Mesendoderm (in vitro differentiated cells): ENCODE data around the gene MYO15B.

ENCODE experiments used
- DNase-seq: peaks from one replicate; pipeline ENCODE4 v3.0.0; 2013
- H2AK5ac ChIP-seq: 2 replicates; pipeline ENCODE4 v1.6.1; 2013; ENCODE audit warnings: low read length, inconsistent platforms
- H2BK120ac ChIP-seq: 2 replicates; pipeline ENCODE4 v1.6.1; 2013; ENCODE audit warnings: low read depth, mild to moderate bottlenecking, low read length, moderate library complexity, mixed read lengths
- H2BK15ac ChIP-seq: replicated peaks from 2 replicates; pipeline ENCODE4 v1.6.1; 2013; ENCODE audit warnings: low read depth, mild to moderate bottlenecking, moderate library complexity
- H2BK5ac ChIP-seq: 2 replicates; pipeline ENCODE4 v1.6.1; 2013; ENCODE audit warnings: low read length, inconsistent platforms
- H3K18ac ChIP-seq: 2 replicates; pipeline ENCODE4 v1.6.1; 2013; ENCODE audit warnings: mild to moderate bottlenecking, low read length, mixed read lengths
- H3K23ac ChIP-seq: one replicate; pipeline ENCODE4 v1.6.1; 2013; ENCODE audit warnings: low read length
- H3K27ac ChIP-seq: 2 replicates; pipeline ENCODE4 v1.5.1; 2013; ENCODE audit warnings: low read depth, mild to moderate bottlenecking, inconsistent platforms, low read length, moderate library complexity
- H3K27me3 ChIP-seq: 2 replicates; pipeline ENCODE4 v1.6.1; 2013; ENCODE audit warnings: low read length, control low read depth, mild to moderate bottlenecking, inconsistent platforms; ENCODE audit not compliant: insufficient read depth, poor library complexity
- H3K36me3 ChIP-seq: 2 replicates; pipeline ENCODE4 v1.6.1; 2013; ENCODE audit warnings: low read length, inconsistent platforms; ENCODE audit not compliant: control insufficient read depth, insufficient read depth
- H3K4ac ChIP-seq: one replicate; pipeline ENCODE4 v1.6.1; 2013; ENCODE audit warnings: low read depth, mild to moderate bottlenecking, low read length, moderate library complexity
- H3K4me1 ChIP-seq: 2 replicates; pipeline ENCODE4 v1.6.1; 2013; ENCODE audit warnings: low read depth, low read length, inconsistent platforms; ENCODE audit not compliant: control insufficient read depth
- H3K4me2 ChIP-seq: 2 replicates; pipeline ENCODE4 v1.6.1; 2013; ENCODE audit warnings: low read length
- H3K4me3 ChIP-seq: 2 replicates; pipeline ENCODE4 v1.5.1; 2013; ENCODE audit warnings: mild to moderate bottlenecking, low read length
- H3K56ac ChIP-seq: one replicate; pipeline ENCODE4 v1.6.1; 2013; ENCODE audit warnings: low read length
- H3K79me1 ChIP-seq: 2 replicates; pipeline ENCODE4 v1.6.1; 2013; ENCODE audit warnings: low read length, inconsistent platforms
- H3K79me2 ChIP-seq: 2 replicates; pipeline ENCODE4 v1.6.1; 2013; ENCODE audit warnings: mild to moderate bottlenecking, low read length; ENCODE audit not compliant: control insufficient read depth, insufficient read depth
- H3K9ac ChIP-seq: 2 replicates; pipeline ENCODE4 v1.6.1; 2013; ENCODE audit warnings: low read length, inconsistent platforms
- H4K5ac ChIP-seq: one replicate; pipeline ENCODE4 v1.6.1; 2013; ENCODE audit warnings: low read length
- H4K8ac ChIP-seq: one replicate; pipeline ENCODE4 v1.6.1; 2013; ENCODE audit warnings: low read depth, mild to moderate bottlenecking, control low read depth, low read length, moderate library complexity
- WGBS: extraction: QIAGEN DNeasy Blood & Tissue Kit; methylation state at CpG from one replicate; pipeline ENCODE4 v1.1.7; 2013; ENCODE audit warnings: low lambda C conversion rate, missing lambda C conversion rate; ENCODE audit not compliant: insufficient coverage; ENCODE audit errors: extremely low coverage; 5-methylcytosine and 5-hydroxymethylcytosine counted together

MYO15B gene

DNA sequence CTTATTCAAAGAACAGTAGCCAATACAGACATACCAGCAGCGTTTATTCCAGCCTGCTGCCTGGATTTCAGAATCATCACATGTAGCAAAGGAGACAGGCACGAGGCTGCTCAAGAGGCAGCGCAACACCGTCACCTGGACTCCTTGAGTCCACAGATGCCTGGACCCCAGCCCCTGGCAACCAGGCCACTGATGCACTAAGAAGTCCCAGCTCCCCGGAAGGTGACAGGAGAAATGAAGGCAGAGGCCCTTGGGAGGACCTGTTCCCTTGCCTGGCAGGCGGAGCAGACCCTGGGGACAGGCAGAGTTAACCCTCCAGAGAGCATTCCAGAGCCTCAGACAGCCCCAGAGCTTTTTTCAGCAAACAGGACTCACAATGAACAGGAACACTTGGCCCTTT, 62.1 kb downstream of the MYO15B start:
- Histone ChIP-seq H3K23ac (no peak overlapping the region), H3K4me1 (no peaks in the 10 kb centered on the region), H3K4ac (no peak overlapping the region), H3K27ac (no peak overlapping the region), H2BK5ac (no peak overlapping the region), H3K79me1 (no peaks in the 10 kb centered on the region), H3K79me2 (no peaks in the 10 kb centered on the region), H3K4me3 (no peak overlapping the region), H4K8ac (no peak overlapping the region), H2BK120ac (no peak overlapping the region), H3K9ac (no peak overlapping the region), H3K27me3 (no peaks in the 10 kb centered on the region), H2AK5ac (no peak overlapping the region), H4K5ac (no peak overlapping the region), H3K18ac (no peak overlapping the region), H3K4me2 (no peak overlapping the region), H3K36me3 (no peaks in the 10 kb centered on the region), H2BK15ac (no peak overlapping the region), H3K56ac (no peak overlapping the region)
- no CpG with 5 or more reads among the region's 6 CpGs for WGBS
- DNase-seq = no peak

DNA sequence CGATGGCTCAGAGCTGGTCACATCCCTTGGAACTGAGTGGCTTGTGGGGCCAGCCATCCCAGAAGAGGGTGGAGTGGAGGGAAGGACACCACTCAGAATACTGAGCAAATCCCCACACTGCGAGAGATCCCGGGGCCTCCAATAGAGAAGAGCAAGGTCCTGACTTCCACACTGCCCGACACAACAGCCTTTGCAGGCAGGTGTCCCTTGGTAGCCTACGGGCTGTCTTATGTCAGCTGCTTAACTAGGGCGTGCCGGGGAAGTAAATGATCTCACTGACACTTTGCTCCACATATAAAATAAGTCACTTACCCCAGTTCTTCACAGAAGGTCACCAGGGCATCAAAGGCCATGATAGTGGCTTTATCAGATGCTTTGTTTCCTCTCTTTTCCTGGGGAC, 63.3 kb downstream of the MYO15B start:
- Histone ChIP-seq H4K5ac (no peak overlapping the region), H3K56ac (no peak overlapping the region), H3K4me3 (no peak overlapping the region), H3K4ac (no peak overlapping the region), H3K79me2 (no peaks in the 10 kb centered on the region), H3K18ac (no peak overlapping the region), H2BK15ac (no peak overlapping the region), H2BK5ac (no peak overlapping the region), H3K79me1 (no peaks in the 10 kb centered on the region), H2AK5ac (no peak overlapping the region), H3K36me3 (no peaks in the 10 kb centered on the region), H3K9ac (no peak overlapping the region), H3K27me3 (no peaks in the 10 kb centered on the region), H3K27ac (no peak overlapping the region), H3K23ac (no peak overlapping the region), H3K4me1 (no peaks in the 10 kb centered on the region), H4K8ac (no peak overlapping the region), H3K4me2 (no peak overlapping the region), H2BK120ac (no peak overlapping the region)
- no peak for DNase-seq
- no CpG with 5 or more reads among the region's 7 CpGs for WGBS

DNA sequence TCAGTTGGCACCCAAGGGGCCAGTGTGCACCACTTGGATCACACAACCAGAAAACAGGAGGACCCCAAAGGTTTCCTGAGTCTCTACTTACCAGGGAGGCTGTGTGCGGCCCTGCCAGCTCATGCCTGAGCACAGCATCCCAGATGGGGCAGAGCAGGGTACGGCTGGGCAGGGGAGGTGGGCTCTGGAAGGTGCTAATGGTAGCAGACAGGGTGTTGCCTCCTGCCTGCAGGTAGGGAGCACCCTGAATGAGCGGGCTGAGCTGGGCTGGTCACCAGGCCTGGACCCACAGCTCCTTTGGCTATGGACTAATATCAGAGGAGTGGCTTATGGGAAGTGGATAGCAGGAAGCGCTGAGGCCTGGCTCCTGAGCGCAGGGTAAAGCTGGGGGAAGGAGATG, 64.7 kb downstream of the MYO15B start:
- Histone ChIP-seq H2AK5ac (no peak overlapping the region), H4K5ac (no peak overlapping the region), H3K79me1 (no peaks in the 10 kb centered on the region), H3K56ac (no peak overlapping the region), H3K4me1 (no peaks in the 10 kb centered on the region), H3K9ac (no peak overlapping the region), H3K23ac (no peak overlapping the region), H2BK5ac (no peak overlapping the region), H3K4ac (no peak overlapping the region), H3K36me3 (no peaks in the 10 kb centered on the region), H2BK15ac (no peak overlapping the region), H3K4me3 (no peak overlapping the region), H3K27me3 (no peaks in the 10 kb centered on the region), H3K27ac (no peak overlapping the region), H2BK120ac (no peak overlapping the region), H3K79me2 (no peaks in the 10 kb centered on the region), H3K18ac (no peak overlapping the region), H3K4me2 (no peak overlapping the region), H4K8ac (no peak overlapping the region)
- WGBS = no CpG with 5 or more reads among the region's 5 CpGs
- DNase-seq = no peak

DNA sequence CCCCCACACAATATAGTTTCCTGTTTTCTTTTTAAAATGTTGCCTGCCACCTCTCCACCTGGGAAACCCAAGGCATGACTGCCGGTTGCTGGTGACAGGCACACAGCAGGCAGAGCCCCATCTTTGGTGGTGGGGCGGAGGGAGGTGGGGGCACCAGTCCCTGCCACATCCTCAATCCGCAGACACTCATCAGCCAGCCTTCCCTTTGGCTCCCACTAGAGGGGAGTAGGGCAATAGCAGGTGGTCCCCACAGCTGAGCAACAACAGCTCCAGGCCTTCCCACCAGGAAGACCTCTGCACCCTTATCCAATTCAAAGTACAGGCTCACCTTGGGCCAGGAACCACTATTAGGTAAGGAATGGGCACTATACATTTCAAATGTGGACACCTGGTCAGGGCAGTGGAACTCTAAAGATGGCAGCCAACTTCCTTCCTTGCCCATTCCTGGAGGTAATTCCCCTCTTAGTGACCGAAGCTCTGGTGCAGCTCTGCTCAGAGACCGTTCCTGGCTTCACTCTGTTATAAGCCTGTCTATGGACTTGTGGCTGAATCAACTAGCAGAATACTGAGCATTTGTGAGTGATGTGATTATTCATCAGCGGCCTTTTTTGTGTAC, 65.4 kb downstream of the MYO15B start:
- WGBS = no CpG with 5 or more reads among the region's 6 CpGs
- no peak overlapping the region for H3K4ac ChIP-seq
- no peak overlapping the region for H3K27ac ChIP-seq
- no peak overlapping the region for H2BK15ac ChIP-seq
- peak; percentile 78 for DNase-seq
- H3K4me1 ChIP-seq = no peaks in the 10 kb centered on the region
- H2AK5ac ChIP-seq = no peak overlapping the region
- no peak overlapping the region for H4K8ac ChIP-seq
- H3K36me3 ChIP-seq = no peaks in the 10 kb centered on the region
- no peaks in the 10 kb centered on the region for H3K79me2 ChIP-seq
- H2BK5ac ChIP-seq = no peak overlapping the region
- H3K4me3 ChIP-seq = no peak overlapping the region
- H3K23ac ChIP-seq = no peak overlapping the region
- no peak overlapping the region for H3K9ac ChIP-seq
- H3K56ac ChIP-seq = no peak overlapping the region
- no peak overlapping the region for H3K18ac ChIP-seq
- H3K4me2 ChIP-seq = no peak overlapping the region
- H3K79me1 ChIP-seq = no peaks in the 10 kb centered on the region
- H4K5ac ChIP-seq = no peak overlapping the region
- H2BK120ac ChIP-seq = no peak overlapping the region
- no peaks in the 10 kb centered on the region for H3K27me3 ChIP-seq

DNA sequence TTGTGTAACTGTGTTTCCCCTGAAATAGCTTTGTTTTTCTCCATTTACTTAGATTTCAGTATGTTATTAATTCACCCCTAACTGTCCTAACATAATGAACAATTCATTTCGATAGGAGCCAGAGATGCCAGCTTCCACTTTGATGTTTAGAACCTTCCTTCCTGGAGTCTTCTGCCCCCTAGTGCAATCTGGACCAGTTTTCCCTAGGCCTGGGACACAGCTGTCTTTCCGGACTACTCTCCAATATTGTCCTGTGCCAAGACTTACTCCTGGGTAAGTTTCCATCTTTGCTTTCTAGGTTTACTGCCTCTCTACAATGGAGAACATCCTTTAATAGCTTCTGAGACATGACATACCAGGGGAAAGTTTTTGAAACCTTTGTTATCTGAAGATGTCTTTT, 66.6 kb downstream of the MYO15B start:
- Histone ChIP-seq H3K36me3 (no peaks in the 10 kb centered on the region), H4K5ac (no peak overlapping the region)
- no peak for DNase-seq

DNA sequence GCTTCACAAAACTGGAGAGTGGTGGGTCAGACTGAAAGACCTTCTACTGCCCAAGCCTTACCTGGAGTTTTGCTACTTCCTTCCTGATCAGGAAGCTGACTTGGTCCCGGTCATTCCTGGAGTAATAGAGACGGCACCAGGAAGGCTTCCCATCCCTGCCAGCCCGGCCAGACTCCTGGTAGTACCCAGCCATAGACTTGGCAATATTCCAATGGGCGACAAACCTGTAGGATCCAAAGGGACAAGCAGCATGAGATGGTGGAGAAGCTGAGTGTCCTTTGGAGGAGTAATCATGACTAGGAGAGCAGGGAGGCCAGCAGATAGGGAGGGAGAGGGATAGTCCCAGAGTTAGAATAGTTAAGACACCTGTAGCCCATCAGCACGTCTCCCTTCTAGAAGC, 70.6 kb downstream of the MYO15B start:
- Histone ChIP-seq H3K4me2 (no peak overlapping the region), H2BK15ac (no peak overlapping the region), H3K79me1 (no peaks in the 10 kb centered on the region), H3K18ac (no peak overlapping the region), H3K56ac (no peak overlapping the region), H4K5ac (no peak overlapping the region), H3K23ac (no peak overlapping the region), H3K79me2 (no peaks in the 10 kb centered on the region), H3K4me3 (no peak overlapping the region), H3K27ac (no peak overlapping the region), H4K8ac (no peak overlapping the region), H2BK120ac (no peak overlapping the region), H3K4ac (no peak overlapping the region), H2AK5ac (no peak overlapping the region), H3K4me1 (no peaks in the 10 kb centered on the region), H3K27me3 (no peaks in the 10 kb centered on the region), H3K9ac (no peak overlapping the region), H2BK5ac (no peak overlapping the region), H3K36me3 (peaks cover 2% of the 10 kb centered on the region)
- no CpG with 5 or more reads among the region's 5 CpGs for WGBS
- DNase-seq = no peak

More for the DNA sequence above, 66.6 kb downstream of the MYO15B start:
- H3K79me1 ChIP-seq = no peaks in the 10 kb centered on the region
- no peak overlapping the region for H2AK5ac ChIP-seq
- no peaks in the 10 kb centered on the region for H3K4me1 ChIP-seq
- H3K23ac ChIP-seq = no peak overlapping the region
- H3K9ac ChIP-seq = no peak overlapping the region
- no CpG with 5 or more reads among the region's 2 CpGs for WGBS
- H3K18ac ChIP-seq = no peak overlapping the region
- no peak overlapping the region for H3K4ac ChIP-seq
- no peaks in the 10 kb centered on the region for H3K27me3 ChIP-seq
- no peak overlapping the region for H3K4me3 ChIP-seq
- H2BK5ac ChIP-seq = no peak overlapping the region
- H4K8ac ChIP-seq = no peak overlapping the region
- H3K79me2 ChIP-seq = no peaks in the 10 kb centered on the region
- H3K27ac ChIP-seq = no peak overlapping the region
- no peak overlapping the region for H2BK15ac ChIP-seq
- no peak overlapping the region for H3K4me2 ChIP-seq
- no peak overlapping the region for H2BK120ac ChIP-seq
- no peak overlapping the region for H3K56ac ChIP-seq
